T-helper 1 cell treated with Interleukin-12 subunit alpha and Interleukin-12 subunit beta and Interleukin-4 antibody, amounts not matched to agents 30 μg/mL and 1 μg/mL, for 36 hours (primary cell): ENCODE results near the gene SLC38A4.

Experiments used
- H3K27ac Mint-ChIP-seq: one replicate; pipeline ENCODE4 v1.8.0; 2021; ENCODE audit warnings: mild to moderate bottlenecking, mixed read lengths
- H3K27me3 Mint-ChIP-seq: one replicate; pipeline ENCODE4 v1.8.0; 2021; ENCODE audit warnings: low read depth, mixed read lengths
- H3K36me3 Mint-ChIP-seq: one replicate; pipeline ENCODE4 v1.8.0; 2021; ENCODE audit warnings: low read depth, mixed read lengths
- H3K4me1 Mint-ChIP-seq: one replicate; pipeline ENCODE4 v1.8.0; 2021; ENCODE audit warnings: low read depth, mixed read lengths
- H3K4me3 Mint-ChIP-seq: one replicate; pipeline ENCODE4 v1.8.0; 2021; ENCODE audit warnings: mild to moderate bottlenecking, moderate library complexity, mixed read lengths
- H3K9me3 Mint-ChIP-seq: one replicate; pipeline ENCODE4 v1.8.0; 2021; ENCODE audit warnings: mixed read lengths

Gene SLC38A4

GRCh38 chr12:46835785-46836184 lies 10.0 kb upstream of the SLC38A4 start:
- Mint-ChIP-seq H3K4me3 (no peak overlapping the region), H3K9me3 (no peaks in the 10 kb centered on the region), H3K4me1 (peaks cover 7% of the 10 kb centered on the region), H3K27ac (no peak overlapping the region), H3K36me3 (no peaks in the 10 kb centered on the region), H3K27me3 (peaks cover 54% of the 10 kb centered on the region)

DNA sequence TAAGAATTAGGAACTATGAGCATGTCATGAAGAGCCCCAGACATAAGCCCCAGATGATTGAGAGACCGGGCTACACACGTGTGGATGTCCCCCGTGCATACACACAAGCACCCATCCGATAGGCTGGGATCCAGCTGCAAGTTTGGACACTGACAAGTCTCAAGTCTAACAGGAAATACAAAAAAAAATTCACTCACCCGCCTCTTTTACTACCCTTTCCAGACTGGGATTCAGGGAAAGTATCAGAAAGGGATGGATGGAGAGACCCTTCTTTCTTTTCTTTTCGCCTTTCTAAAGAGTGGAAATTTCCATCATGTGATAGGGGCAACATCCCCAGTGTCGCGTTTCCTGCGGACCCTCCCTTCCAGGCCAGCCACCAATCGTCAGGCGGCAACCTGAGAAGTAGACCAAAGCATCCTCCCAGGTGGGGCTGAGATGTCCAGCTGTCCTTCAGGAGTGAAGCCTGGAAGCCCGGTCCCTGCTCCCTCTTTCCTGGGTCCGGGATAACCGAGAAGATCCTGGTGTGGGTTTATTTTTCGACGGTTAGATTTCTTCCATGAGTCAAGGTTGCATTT lies 6.4 kb upstream of the SLC38A4 start:
- H3K9me3 Mint-ChIP-seq = no peaks in the 10 kb centered on the region
- no peaks in the 10 kb centered on the region for H3K36me3 Mint-ChIP-seq
- peaks cover 80% of the 10 kb centered on the region for H3K27me3 Mint-ChIP-seq
- no peak overlapping the region for H3K4me3 Mint-ChIP-seq
- H3K27ac Mint-ChIP-seq = no peak overlapping the region
- H3K4me1 Mint-ChIP-seq = peaks cover 8% of the 10 kb centered on the region

DNA sequence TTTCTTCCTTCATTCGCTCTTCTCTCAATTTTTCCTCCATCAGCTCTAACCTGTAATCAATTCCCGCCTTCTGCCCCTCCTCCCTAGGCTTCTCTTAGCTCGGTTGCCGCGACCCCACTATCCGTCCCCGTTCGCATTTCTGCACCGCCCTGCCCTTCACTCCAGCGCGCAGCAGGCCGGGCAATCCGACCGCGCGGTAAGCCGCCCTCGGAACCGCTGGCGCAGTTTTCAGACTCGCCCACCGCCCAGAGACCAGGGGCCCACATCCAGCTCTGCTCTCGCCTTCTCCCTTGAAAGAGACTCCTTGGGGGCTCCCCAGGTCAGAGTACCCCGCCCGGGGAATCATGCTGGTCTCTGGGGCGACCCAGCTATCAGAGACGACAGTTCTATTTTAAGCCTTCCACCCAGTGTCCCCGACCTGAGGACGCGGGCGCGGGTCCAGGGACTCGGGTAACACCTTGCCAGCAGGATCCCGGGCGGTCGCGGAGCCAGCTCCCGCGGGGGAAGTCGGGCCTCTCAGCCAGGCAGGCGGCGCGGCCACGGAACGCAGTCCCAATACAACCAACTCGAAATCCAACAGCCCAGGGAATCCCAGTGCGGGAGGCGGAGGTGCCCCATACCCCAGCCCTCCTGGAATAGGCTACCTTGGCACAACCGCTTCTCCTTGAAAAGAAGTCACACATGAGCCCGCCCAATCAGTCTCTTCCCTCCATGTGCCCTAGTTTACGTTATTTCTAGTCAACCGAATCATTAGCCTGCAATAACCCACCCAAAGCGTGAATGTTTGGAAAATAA lies 5.7 kb upstream of the SLC38A4 start:
- H3K27ac Mint-ChIP-seq = no peak overlapping the region
- peak overlapping the region; percentile 65 for H3K4me3 Mint-ChIP-seq
- H3K27me3 Mint-ChIP-seq = peaks cover 79% of the 10 kb centered on the region
- no peaks in the 10 kb centered on the region for H3K36me3 Mint-ChIP-seq
- no peaks in the 10 kb centered on the region for H3K9me3 Mint-ChIP-seq
- H3K4me1 Mint-ChIP-seq = peaks cover 8% of the 10 kb centered on the region

GRCh38 chr12:46830731-46831334 lies 5.0 kb upstream of the SLC38A4 start:
- no peak overlapping the region for H3K27ac Mint-ChIP-seq
- no peaks in the 10 kb centered on the region for H3K36me3 Mint-ChIP-seq
- H3K27me3 Mint-ChIP-seq = peaks cover 75% of the 10 kb centered on the region
- H3K4me1 Mint-ChIP-seq = peaks cover 8% of the 10 kb centered on the region
- H3K4me3 Mint-ChIP-seq = peak overlapping the region; percentile 65
- no peaks in the 10 kb centered on the region for H3K9me3 Mint-ChIP-seq

DNA sequence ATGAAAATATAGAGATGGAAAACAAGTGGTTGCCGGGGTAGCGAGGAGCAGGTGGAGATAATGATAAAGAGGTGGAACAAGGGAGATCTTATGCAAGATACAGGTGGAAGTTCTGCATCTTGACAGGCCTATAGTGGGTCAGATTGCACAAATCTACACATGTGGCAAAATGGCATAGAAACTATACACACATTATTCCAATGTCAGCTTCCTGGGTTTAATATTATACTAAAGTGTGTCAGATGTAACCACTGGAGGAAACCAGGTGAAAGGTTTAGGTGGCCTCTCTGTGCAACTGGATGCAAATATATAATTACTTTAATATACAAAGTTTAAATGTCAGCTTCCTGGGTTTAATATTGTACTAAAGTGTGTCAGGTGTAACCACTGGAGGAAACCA lies 1.1 kb downstream of the SLC38A4 start:
- Mint-ChIP-seq H3K4me1 (no peaks in the 10 kb centered on the region), H3K4me3 (no peak overlapping the region), H3K9me3 (no peaks in the 10 kb centered on the region), H3K27me3 (peaks cover 37% of the 10 kb centered on the region), H3K27ac (no peak overlapping the region), H3K36me3 (no peaks in the 10 kb centered on the region)

- Mint-ChIP-seq H3K4me3 (no peak overlapping the region), H3K36me3 (no peaks in the 10 kb centered on the region), H3K27ac (no peak overlapping the region), H3K9me3 (no peaks in the 10 kb centered on the region), H3K4me1 (no peaks in the 10 kb centered on the region), H3K27me3 (peaks cover 4% of the 10 kb centered on the region)
These were observed 7.2 kb downstream of the SLC38A4 start for GRCh38 chr12:46818642-46819041.

DNA sequence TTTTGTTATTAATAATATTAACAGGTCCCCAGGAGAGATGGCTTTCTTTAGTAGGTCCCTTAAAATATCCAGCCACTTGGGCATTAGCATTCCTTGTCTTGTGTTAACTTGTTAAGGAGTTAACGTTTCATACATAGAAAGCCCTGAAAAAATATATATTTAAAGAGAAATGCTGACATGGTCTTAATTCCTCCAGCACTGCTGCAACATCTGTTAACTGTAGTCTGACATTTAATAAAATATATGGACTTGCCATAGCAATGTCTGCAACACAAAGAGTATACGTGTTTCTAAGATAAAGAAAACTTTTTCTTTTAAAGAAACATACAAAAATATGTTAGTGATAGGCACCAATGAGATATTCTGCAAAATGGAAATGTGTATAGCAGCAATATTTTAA lies 10.0 kb downstream of the SLC38A4 start:
- H3K36me3 Mint-ChIP-seq = no peaks in the 10 kb centered on the region
- H3K4me3 Mint-ChIP-seq = no peak overlapping the region
- H3K27me3 Mint-ChIP-seq = peaks cover 10% of the 10 kb centered on the region
- H3K27ac Mint-ChIP-seq = no peak overlapping the region
- no peaks in the 10 kb centered on the region for H3K4me1 Mint-ChIP-seq
- H3K9me3 Mint-ChIP-seq = no peaks in the 10 kb centered on the region

GRCh38 chr12:46814143-46814542 lies 11.7 kb downstream of the SLC38A4 start:
- Mint-ChIP-seq H3K4me3 (no peak overlapping the region), H3K4me1 (no peaks in the 10 kb centered on the region), H3K27me3 (peaks cover 11% of the 10 kb centered on the region), H3K36me3 (no peaks in the 10 kb centered on the region), H3K27ac (no peak overlapping the region), H3K9me3 (no peaks in the 10 kb centered on the region)

GRCh38 chr12:46811185-46811584 lies 14.6 kb downstream of the SLC38A4 start:
- peaks cover 21% of the 10 kb centered on the region for H3K27me3 Mint-ChIP-seq
- no peak overlapping the region for H3K27ac Mint-ChIP-seq
- H3K36me3 Mint-ChIP-seq = no peaks in the 10 kb centered on the region
- no peaks in the 10 kb centered on the region for H3K4me1 Mint-ChIP-seq
- H3K9me3 Mint-ChIP-seq = no peaks in the 10 kb centered on the region
- no peak overlapping the region for H3K4me3 Mint-ChIP-seq

- Mint-ChIP-seq H3K36me3 (no peaks in the 10 kb centered on the region), H3K27ac (no peak overlapping the region), H3K4me3 (no peak overlapping the region), H3K4me1 (no peaks in the 10 kb centered on the region), H3K27me3 (peaks cover 28% of the 10 kb centered on the region), H3K9me3 (no peaks in the 10 kb centered on the region)
These were observed 16.7 kb downstream of the SLC38A4 start for GRCh38 chr12:46808955-46809697.

DNA sequence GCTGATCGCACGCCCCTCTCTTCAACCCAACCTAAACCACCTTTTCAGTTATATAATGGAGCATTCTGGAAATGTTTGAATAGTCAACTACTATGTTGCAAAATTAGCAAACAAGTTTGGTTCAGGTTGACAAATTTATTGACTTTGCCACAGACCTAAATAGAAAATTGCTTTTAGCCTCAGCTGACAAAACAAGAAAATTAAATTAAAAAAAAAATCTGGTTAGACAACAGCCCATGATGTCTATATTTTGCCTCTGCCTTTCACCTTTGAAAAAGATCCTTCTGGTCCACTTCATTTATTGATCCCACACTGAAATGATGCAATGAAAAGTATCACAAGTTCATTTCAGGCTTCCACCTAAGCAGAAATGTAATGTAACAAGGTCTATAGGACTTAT lies 17.5 kb downstream of the SLC38A4 start:
- no peaks in the 10 kb centered on the region for H3K9me3 Mint-ChIP-seq
- no peaks in the 10 kb centered on the region for H3K36me3 Mint-ChIP-seq
- H3K4me1 Mint-ChIP-seq = no peaks in the 10 kb centered on the region

GRCh38 chr12:46804054-46804453 lies 21.7 kb downstream of the SLC38A4 start:
- Mint-ChIP-seq H3K4me3 (no peak overlapping the region), H3K36me3 (no peaks in the 10 kb centered on the region), H3K27me3 (peaks cover 17% of the 10 kb centered on the region), H3K27ac (no peak overlapping the region), H3K4me1 (no peaks in the 10 kb centered on the region), H3K9me3 (no peaks in the 10 kb centered on the region)

More for the DNA sequence above, 17.5 kb downstream of the SLC38A4 start:
- Mint-ChIP-seq H3K4me3 (no peak overlapping the region), H3K27ac (no peak overlapping the region), H3K27me3 (peaks cover 28% of the 10 kb centered on the region)

DNA sequence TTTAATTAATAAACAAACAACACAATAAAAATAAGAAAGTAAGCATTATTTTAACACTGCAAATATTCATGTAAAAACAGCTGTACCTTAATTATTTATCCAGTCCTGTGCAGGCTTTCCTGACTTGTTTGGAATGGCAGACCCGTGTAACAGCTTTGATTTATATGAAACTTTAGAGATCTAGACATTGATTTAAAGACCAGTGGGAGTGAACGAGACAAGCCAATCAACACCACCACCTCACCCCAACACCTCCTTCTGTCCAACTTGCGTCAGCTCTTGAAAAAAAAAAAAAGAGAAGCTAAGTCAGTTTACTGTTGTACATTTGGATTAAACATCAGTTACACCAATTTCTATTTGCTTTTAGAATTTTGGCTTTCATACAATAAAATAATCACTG lies 22.3 kb downstream of the SLC38A4 start:
- no peaks in the 10 kb centered on the region for H3K36me3 Mint-ChIP-seq
- no peaks in the 10 kb centered on the region for H3K9me3 Mint-ChIP-seq
- H3K27me3 Mint-ChIP-seq = peaks cover 16% of the 10 kb centered on the region
- no peaks in the 10 kb centered on the region for H3K4me1 Mint-ChIP-seq
- no peak overlapping the region for H3K4me3 Mint-ChIP-seq
- H3K27ac Mint-ChIP-seq = no peak overlapping the region

GRCh38 chr12:46801293-46801692 lies 24.5 kb downstream of the SLC38A4 start:
- Mint-ChIP-seq H3K27me3 (peaks cover 9% of the 10 kb centered on the region), H3K27ac (no peak overlapping the region), H3K4me3 (no peak overlapping the region), H3K9me3 (no peaks in the 10 kb centered on the region), H3K4me1 (no peaks in the 10 kb centered on the region), H3K36me3 (no peaks in the 10 kb centered on the region)
